ENCODE data around the gene SULT1C2.
"Not testable (repeated sequence)": the region's sequence is repeated elsewhere in the genome, so short reads cannot be mapped to it uniquely, and the experiment has no call there.

The SULT1C2 gene

GRCh38 chr2:108351889-108352288 is 63.2 kb downstream of the SULT1C2 start:
- DNase-seq (ENCODE audit: low read depth, low spot score) = no peak

- DNase-seq (ENCODE audit: low read depth, low spot score) = no peak
These were observed 65.4 kb downstream of the SULT1C2 start for GRCh38 chr2:108354136-108354535.

- no peak for DNase-seq (ENCODE audit: low read depth, low spot score)
These were observed 67.4 kb downstream of the SULT1C2 start for GRCh38 chr2:108355906-108356734.

GRCh38 chr2:108359336-108359735 is 70.6 kb downstream of the SULT1C2 start:
- DNase-seq (ENCODE audit: low read depth, low spot score) = not testable (repeated sequence)
